Measurements from ENCODE around the gene QRICH1. TPM values are rescaled to one million over a fixed set of nuclear protein-coding genes. Genes with fewer than 3 reads are reported as not detected.

Gene QRICH1
- total RNA-seq, 4 donors from 2014 or later = 79.8 to 342 (median 98.3) TPM

GRCh38 chr3:49007771-49008528, 85.9 kb downstream of the QRICH1 start:
- H3K27ac ChIP-seq = peak overlapping the region; percentile 96 to 98 (median 96)
- intact Hi-C loops (cut with DNase I) = no loop called here
- H3K9me3 ChIP-seq = no peaks in the 10 kb centered on the region
- H3K27me3 ChIP-seq = no peaks in the 10 kb centered on the region
- TF ChIP-seq CTCF (IDR thresholded peaks at IDR 0.05) (no peak), POLR2A (IDR thresholded peaks at IDR 0.05) (no peak)
- DNase-seq = peak; percentile 87 to 90
- H3K36me3 ChIP-seq = peaks cover 0 to 4% of the 10 kb centered on the region in 2 donors
- 9 to 19% methylated on average over 20 to 34 of the region's 41 CpGs for WGBS, 2 donors
- peak overlapping the region; percentile 72 to 86 (median 84) for H3K4me3 ChIP-seq (replicated peaks in 1 of 3)
- peaks cover 18 to 25% of the 10 kb centered on the region in 2 donors for H3K4me1 ChIP-seq

DNA sequence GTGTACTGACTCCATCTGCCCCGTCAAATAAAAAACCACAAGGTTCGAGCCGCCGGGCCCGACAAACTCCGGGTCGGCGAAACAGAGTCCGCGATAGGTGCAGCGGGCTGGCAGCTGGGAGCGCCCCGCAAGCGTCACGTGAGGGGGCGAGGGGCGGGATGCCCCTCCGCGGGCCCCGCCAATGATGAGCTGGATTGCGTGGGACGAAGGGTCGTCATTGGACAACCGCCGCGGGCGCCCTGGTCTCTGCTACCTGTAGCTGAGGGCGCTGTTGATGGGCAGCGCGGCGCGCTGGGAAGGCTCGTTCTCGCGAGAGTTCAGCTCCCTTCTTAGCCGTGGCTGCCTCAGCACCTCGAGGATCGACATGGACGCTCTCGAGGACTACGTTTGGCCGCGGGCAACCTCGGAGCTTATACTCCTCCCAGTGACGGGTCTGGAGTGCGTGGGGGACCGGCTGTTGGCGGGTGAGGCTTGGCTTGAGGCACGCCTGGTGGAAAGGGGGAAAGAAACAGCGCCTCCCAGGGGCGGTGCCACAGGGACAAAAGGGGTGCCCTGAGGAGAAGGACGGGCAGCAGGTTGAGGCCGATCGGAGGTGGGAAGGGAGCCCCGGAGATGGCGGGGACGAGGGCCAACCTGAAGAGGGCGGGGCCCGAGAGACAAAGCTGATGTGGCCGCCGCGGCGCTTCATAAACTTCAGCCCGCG, 86.7 kb downstream of the QRICH1 start, which contains the start of gene WDR6:
TSS of gene WDR6 (plus strand) at position 324 of the 703 bp plus-strand sequence. CDS start at position 365, 41 bp downstream.
- no peaks in the 10 kb centered on the region for H3K9me3 ChIP-seq
- H3K4me1 ChIP-seq = peaks cover 18 to 25% of the 10 kb centered on the region in 2 donors
- no peaks in the 10 kb centered on the region for H3K27me3 ChIP-seq
- peak within 1 kb of the TSS; percentile 72 to 86 (median 84) for H3K4me3 ChIP-seq (replicated peaks in 1 of 3)
- H3K36me3 ChIP-seq = no peaks in the 10 kb centered on the region
- H3K27ac ChIP-seq = peak within 1 kb of the TSS; percentile 96 to 98 (median 96)
- WGBS, 2 donors = 0% methylated on average over 24 to 61 of the region's 65 CpGs
- intact Hi-C loops (cut with DNase I) = no loop called here
- TF ChIP-seq CTCF (IDR thresholded peaks at IDR 0.05) (peak in 3 of 6 experiments; percentile 36 to 49 (median 45)), POLR2A (IDR thresholded peaks at IDR 0.05) (peak in 1 of 2 donors; percentile 85)
- peak; percentile 99 for DNase-seq

DNA sequence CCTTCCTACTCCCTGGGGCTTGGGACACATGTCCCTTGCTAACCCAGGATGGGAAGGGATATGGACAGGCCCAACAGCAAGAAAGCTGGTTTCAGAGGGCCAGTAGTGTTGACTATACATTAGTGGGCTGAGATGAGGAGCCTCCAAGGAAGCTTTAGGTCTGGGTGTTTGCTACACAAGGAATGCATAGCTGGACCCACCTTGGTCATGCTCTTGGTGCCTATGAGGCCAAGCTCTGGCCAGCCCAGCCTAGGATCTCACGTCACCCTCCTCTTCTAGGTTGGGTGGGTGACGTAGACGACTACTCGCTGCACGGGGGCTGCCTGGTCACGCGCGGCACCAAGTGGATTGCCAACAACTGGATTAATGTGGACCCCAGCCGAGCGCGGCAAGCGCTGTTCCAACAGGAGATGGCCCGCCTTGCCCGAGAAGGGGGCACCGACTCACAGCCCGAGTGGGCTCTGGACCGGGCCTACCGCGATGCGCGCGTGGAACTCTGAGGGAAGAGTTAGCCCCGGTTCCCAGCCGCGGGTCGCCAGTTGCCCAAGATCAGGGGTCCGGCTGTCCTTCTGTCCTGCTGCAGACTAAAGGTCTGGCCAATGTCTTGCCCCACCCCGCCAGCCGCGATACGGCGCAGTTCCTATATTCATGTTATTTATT, 87.3 kb downstream of the QRICH1 start:
- 0 to 1% methylated on average over 2 to 27 of the region's 32 CpGs for WGBS, 2 donors
- DNase-seq = peak; percentile 50 to 57
- H3K4me1 ChIP-seq = peaks cover 18 to 25% of the 10 kb centered on the region in 2 donors

DNA sequence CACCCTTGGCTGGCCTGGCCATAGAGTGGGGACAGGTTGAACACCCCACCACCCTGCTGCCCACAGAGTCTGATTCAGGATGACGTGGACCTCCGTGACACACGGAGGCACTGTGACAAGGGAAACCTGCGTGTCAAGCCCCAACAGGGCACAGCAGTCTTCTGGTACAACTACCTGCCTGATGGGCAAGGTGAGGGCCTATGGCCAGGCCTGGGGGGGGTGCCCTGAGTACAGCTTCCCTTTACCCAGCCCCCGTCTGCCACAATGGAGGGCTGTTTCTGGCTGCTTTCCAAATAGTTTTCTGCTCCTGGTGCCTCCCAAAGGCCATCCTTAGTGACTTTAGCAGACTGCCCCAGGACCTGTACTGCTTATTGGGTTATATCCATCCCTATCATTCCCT, 87.9 kb downstream of the QRICH1 start:
- 79 to 97% methylated on average over 2 to 5 of the region's 5 CpGs for WGBS, 2 donors
- DNase-seq = no peak
- intact Hi-C loops (cut with DNase I) = no loop called here
- Histone ChIP-seq H3K4me3 (replicated peaks in 1 of 3) (peak overlapping the region in 1 of 3 donors; percentile 86), H3K4me1 (peaks cover 18 to 25% of the 10 kb centered on the region in 2 donors), H3K27ac (peak overlapping the region; percentile 96 to 98 (median 96)), H3K9me3 (no peaks in the 10 kb centered on the region), H3K27me3 (no peaks in the 10 kb centered on the region), H3K36me3 (no peaks in the 10 kb centered on the region)
- TF ChIP-seq CTCF (IDR thresholded peaks at IDR 0.05) (no peak), POLR2A (IDR thresholded peaks at IDR 0.05) (no peak)

More for the DNA sequence above, 87.3 kb downstream of the QRICH1 start:
- TF ChIP-seq POLR2A (IDR thresholded peaks at IDR 0.05) (peak in 1 of 2 donors; percentile 14), CTCF (IDR thresholded peaks at IDR 0.05) (no peak)
- Histone ChIP-seq H3K4me3 (replicated peaks in 1 of 3) (peak overlapping the region; percentile 36 to 86 (median 72)), H3K36me3 (no peaks in the 10 kb centered on the region), H3K27me3 (no peaks in the 10 kb centered on the region), H3K27ac (peak overlapping the region; percentile 96 to 98 (median 96)), H3K9me3 (no peaks in the 10 kb centered on the region)
- intact Hi-C loops (cut with DNase I) = no loop called here
